Hepatocyte (in vitro differentiated cells): ENCODE results near the gene SNAP25.

Source experiments
- CTCF ChIP-seq: fragments of 200-600 bp; sonication (generic); IDR thresholded peaks from 2 replicates; pipeline ENCODE4 v1.5.1; 2016; ENCODE audit warnings: antibody characterized with exemption, mild to moderate bottlenecking; ENCODE audit not compliant: poor library complexity
- EZH2 ChIP-seq: fragments of 200-600 bp; sonication (generic); IDR thresholded peaks from 2 replicates; pipeline ENCODE4 v1.6.1; 2016; ENCODE audit warnings: antibody characterized with exemption, mild to moderate bottlenecking, borderline replicate concordance
- EZH2phosphoT487 ChIP-seq: fragments of 200-600 bp; sonication (generic); IDR thresholded peaks from one replicate; pipeline ENCODE4 v1.6.1; 2018; ENCODE audit warnings: antibody characterized with exemption, mild to moderate bottlenecking, low read depth, moderate library complexity; ENCODE audit not compliant: unreplicated experiment, severe bottlenecking

- no peak for TF ChIP-seq CTCF
- TF ChIP-seq EZH2, result no peak
- no peak for TF ChIP-seq EZH2phosphoT487
These were observed 88.1 kb downstream of the SNAP25 start for GRCh38 chr20:10306440-10307358.
